Thyroid gland (tissue), 4 donors: ENCODE data around the gene TFAP2C. TPM values are rescaled to one million over a fixed set of nuclear protein-coding genes. Genes with fewer than 3 reads are reported as not detected.

Source experiments
- DNase-seq, 2 donors: peaks; one replicate each; pipeline ENCODE4 v3.0.0-alpha.2; 2019
- H3K27ac ChIP-seq, 3 donors: fragments of 200-600 bp; sonication (generic); 1 replicate in 2 of 3; 2 replicates in 1 of 3; pipeline ENCODE4 v1.5.1; 2016 to 2019; ENCODE audit warnings: mild to moderate bottlenecking in 1 of 3, moderate library complexity in 1 of 3
- H3K27me3 ChIP-seq: fragments of 200-600 bp; sonication (generic); one replicate; pipeline ENCODE4 v1.5.1; 2019
- H3K36me3 ChIP-seq, 2 donors: fragments of 200-600 bp; sonication (generic); one replicate each; pipeline ENCODE4 v1.5.1; 2016 to 2019
- H3K4me1 ChIP-seq, 2 donors: fragments of 200-600 bp; sonication (generic); one replicate each; pipeline ENCODE4 v1.5.1; 2017 to 2019
- H3K4me3 ChIP-seq, 3 donors: fragments of 200-600 bp; sonication (generic); replicated peaks in 1 of 3; 1 replicate in 2 of 3; 2 replicates in 1 of 3; pipeline ENCODE4 v1.5.1; 2016; ENCODE audit warnings: mild to moderate bottlenecking in 1 of 3
- H3K9me3 ChIP-seq: fragments of 200-600 bp; sonication (generic); one replicate; pipeline ENCODE4 v1.5.1; 2017
- POLR2A ChIP-seq, 2 donors: fragments of 450-650 bp; IDR thresholded peaks; one replicate each; pipeline ENCODE4 v1.6.1; 2017; ENCODE audit warnings: antibody characterized with exemption in 2 of 2, mild to moderate bottlenecking in 2 of 2, moderate library complexity in 1 of 2
- WGBS, 2 donors: methylation state at CpG; one replicate each; pipeline ENCODE4 v1.1.5; 2017; 5-methylcytosine and 5-hydroxymethylcytosine counted together
- intact Hi-C: fragments of 100-400 bp; cut with DNase I; formaldehyde crosslinking; loops from one replicate; pipeline ENCODE4 v1.15.1; 2023
- total RNA-seq, 4 donors: library from RNA; depleted of rRNA; stranded (reverse); fragments of >200 nt; gene quantifications; one replicate each; pipeline ENCODE4 v1.2.3, GENCODE V29; 2016
- TF ChIP-seq, protein P1 (sequence below), 6 experiments: fragments of 200-600 bp in 3 of 6; fragments of 450-650 bp in 3 of 6; sonication (generic) in 3 of 6; IDR thresholded peaks; one replicate each; pipeline ENCODE4 v1.5.1; 2016 to 2019; ENCODE audit warnings: antibody characterized with exemption in 6 of 6, mild to moderate bottlenecking in 2 of 6, inconsistent platforms in 1 of 6, moderate library complexity in 1 of 6

The TFAP2C gene
- total RNA-seq, 4 donors from 2014 or later: 3.2 to 6.9 (median 5.2) TPM

DNA sequence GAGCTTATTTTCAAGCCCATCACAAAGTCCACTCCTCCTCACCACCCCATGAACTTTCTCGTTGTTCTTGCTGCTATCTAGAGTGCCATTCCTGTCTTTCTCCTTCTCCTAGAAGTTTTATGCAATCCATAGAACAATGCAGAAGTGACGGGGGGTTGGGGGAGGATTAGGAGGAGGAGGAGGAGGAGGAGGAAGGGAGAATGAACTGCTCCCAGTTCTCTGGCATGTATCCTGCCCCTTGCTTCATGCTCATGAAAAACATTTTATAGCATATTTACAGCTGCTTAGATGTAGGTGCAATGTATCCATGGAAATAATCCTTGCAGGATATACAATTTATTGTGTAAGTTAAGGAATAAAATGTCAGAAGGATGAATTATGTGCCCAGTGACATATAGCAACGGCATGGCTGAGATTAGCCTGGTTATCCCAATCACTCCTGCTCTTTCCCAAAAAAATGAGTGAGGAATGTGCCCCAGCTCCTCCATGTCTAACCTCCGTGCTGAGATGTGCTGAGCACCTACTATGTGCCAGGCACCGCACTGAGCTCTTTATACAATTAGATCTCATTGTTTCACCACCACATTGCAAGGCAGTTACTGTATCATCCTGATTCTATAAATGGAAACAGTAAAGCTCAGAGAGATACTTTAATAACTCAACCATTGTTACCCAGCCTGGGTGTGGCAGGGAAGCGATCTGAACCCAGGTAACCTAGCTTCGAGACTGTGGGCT lies 41.6 kb upstream of the TFAP2C start:
- intact Hi-C loops: no loop called here
- Histone ChIP-seq H3K9me3 (no peaks in the 10 kb centered on the region), H3K36me3 (no peaks in the 10 kb centered on the region), H3K27ac (no peak overlapping the region), H3K4me3 (no peak overlapping the region), H3K27me3 (no peaks in the 10 kb centered on the region), H3K4me1 (no peaks in the 10 kb centered on the region)
- TF ChIP-seq POLR2A (IDR thresholded peaks at IDR 0.05): no peak
- TF ChIP-seq, protein P1, sequence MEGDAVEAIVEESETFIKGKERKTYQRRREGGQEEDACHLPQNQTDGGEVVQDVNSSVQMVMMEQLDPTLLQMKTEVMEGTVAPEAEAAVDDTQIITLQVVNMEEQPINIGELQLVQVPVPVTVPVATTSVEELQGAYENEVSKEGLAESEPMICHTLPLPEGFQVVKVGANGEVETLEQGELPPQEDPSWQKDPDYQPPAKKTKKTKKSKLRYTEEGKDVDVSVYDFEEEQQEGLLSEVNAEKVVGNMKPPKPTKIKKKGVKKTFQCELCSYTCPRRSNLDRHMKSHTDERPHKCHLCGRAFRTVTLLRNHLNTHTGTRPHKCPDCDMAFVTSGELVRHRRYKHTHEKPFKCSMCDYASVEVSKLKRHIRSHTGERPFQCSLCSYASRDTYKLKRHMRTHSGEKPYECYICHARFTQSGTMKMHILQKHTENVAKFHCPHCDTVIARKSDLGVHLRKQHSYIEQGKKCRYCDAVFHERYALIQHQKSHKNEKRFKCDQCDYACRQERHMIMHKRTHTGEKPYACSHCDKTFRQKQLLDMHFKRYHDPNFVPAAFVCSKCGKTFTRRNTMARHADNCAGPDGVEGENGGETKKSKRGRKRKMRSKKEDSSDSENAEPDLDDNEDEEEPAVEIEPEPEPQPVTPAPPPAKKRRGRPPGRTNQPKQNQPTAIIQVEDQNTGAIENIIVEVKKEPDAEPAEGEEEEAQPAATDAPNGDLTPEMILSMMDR (IDR thresholded peaks at IDR 0.05): no peak
- DNase-seq: no peak
- 58 to 63% methylated on average over 7 of the region's 7 CpGs for WGBS, 2 donors

- H3K27ac ChIP-seq: no peak overlapping the region
- 89 to 94% methylated on average over 3 of the region's 3 CpGs for WGBS, 2 donors
- no peaks in the 10 kb centered on the region for H3K4me1 ChIP-seq
- H3K36me3 ChIP-seq: no peaks in the 10 kb centered on the region
- TF ChIP-seq POLR2A (IDR thresholded peaks at IDR 0.05): no peak
- TF ChIP-seq, protein P1 (IDR thresholded peaks at IDR 0.05): no peak
- H3K4me3 ChIP-seq: no peak overlapping the region
- no peaks in the 10 kb centered on the region for H3K27me3 ChIP-seq
- intact Hi-C loops: no loop called here
- no peak for DNase-seq
- H3K9me3 ChIP-seq: no peaks in the 10 kb centered on the region
These were observed 40.1 kb upstream of the TFAP2C start for GRCh38 chr20:56588996-56589395.

DNA sequence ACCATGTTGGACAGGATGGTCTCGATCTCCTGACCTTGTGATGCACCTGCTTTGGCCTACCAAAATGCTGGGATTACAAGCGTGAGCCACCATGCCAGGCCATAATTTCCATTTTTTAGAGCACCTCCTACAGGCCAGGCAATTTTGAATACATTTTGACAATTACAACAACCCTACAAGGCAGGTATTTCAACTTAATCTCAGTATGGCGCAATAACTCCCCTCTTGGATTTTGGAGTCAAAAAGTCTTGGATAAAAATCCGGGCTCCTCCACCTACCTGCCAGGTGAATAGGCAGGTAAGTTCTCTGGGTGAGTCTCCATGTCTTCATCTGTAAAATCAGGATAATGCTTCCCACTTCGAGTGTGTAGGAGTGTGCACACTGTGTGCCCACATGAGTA lies 39.5 kb upstream of the TFAP2C start:
- Histone ChIP-seq H3K27ac (no peak overlapping the region), H3K4me1 (no peaks in the 10 kb centered on the region), H3K9me3 (no peaks in the 10 kb centered on the region), H3K27me3 (no peaks in the 10 kb centered on the region), H3K36me3 (no peaks in the 10 kb centered on the region), H3K4me3 (no peak overlapping the region)
- no peak for TF ChIP-seq POLR2A (IDR thresholded peaks at IDR 0.05)
- TF ChIP-seq, protein P1 (IDR thresholded peaks at IDR 0.05): no peak
- no peak for DNase-seq
- intact Hi-C loops: no loop called here
- 92% methylated on average over 5 of the region's 5 CpGs for WGBS, 2 donors

DNA sequence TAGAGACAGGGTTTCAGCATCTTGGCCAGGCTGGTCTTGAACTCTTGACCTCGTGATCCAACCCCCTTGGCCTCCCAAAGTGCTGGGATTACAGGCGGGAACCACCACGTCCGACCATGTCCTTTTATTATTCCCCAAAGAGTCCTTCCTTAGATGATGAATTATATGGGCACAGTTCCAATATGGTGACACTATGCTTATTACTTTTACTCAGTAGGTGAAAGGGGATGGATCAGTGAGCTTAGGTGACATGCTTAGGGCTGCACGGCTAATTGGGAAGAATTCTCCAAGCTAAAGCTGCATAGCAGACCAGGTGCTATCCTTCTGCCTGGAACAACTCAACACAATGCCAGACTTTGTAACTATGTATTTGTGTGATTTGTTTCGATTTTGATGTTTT lies 38.2 kb upstream of the TFAP2C start:
- no peak overlapping the region for H3K27ac ChIP-seq
- TF ChIP-seq POLR2A (IDR thresholded peaks at IDR 0.05): no peak
- TF ChIP-seq, protein P1 (IDR thresholded peaks at IDR 0.05): no peak
- H3K4me1 ChIP-seq: no peaks in the 10 kb centered on the region
- H3K36me3 ChIP-seq: no peaks in the 10 kb centered on the region
- H3K9me3 ChIP-seq: no peaks in the 10 kb centered on the region
- DNase-seq: no peak
- intact Hi-C loops: no loop called here
- WGBS, 2 donors: 74 to 84% methylated on average over 6 of the region's 6 CpGs
- H3K4me3 ChIP-seq: no peak overlapping the region
- no peaks in the 10 kb centered on the region for H3K27me3 ChIP-seq

DNA sequence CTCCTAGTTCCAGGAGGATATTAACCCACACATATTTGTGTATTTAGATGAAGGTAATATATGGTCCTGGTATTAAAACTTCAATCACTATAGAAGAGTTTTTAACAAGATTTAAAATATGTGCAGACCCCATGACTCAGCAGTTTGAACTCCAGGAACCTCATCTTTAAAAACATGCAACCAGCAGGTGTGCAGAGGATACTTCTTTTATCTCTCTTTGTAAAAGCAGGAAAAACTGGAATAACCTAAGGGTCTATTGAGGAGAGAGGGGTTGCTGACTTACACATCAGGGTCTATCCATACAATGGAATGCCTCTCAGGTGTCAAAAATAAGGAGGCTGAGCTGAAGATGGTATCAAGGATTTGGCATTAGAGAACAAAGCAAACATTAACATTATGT lies 36.9 kb upstream of the TFAP2C start:
- no peak for DNase-seq
- no peak for TF ChIP-seq POLR2A (IDR thresholded peaks at IDR 0.05)
- TF ChIP-seq, protein P1 (IDR thresholded peaks at IDR 0.05): no peak
- H3K36me3 ChIP-seq: no peaks in the 10 kb centered on the region
- no peaks in the 10 kb centered on the region for H3K4me1 ChIP-seq
- H3K4me3 ChIP-seq: no peak overlapping the region
- intact Hi-C loops: no loop called here
- no peaks in the 10 kb centered on the region for H3K9me3 ChIP-seq
- no peaks in the 10 kb centered on the region for H3K27me3 ChIP-seq
- H3K27ac ChIP-seq: no peak overlapping the region
